SK-N-SH (cell line): ENCODE measurements around the gene HSPA14. TPM values are rescaled to one million over a fixed set of nuclear protein-coding genes. Genes with fewer than 3 reads are reported as not detected.

ENCODE experiments used
- CTCF ChIA-PET: fragments of 300-600, 350-600 bp; formaldehyde crosslinking; extraction: SDS; loops from one replicate; lab custom pipeline; 2021; lab: Yijun Ruan, JAX
- POLR2A ChIA-PET: fragments of 350-600 bp; sonication (Branson Sonifier 250); formaldehyde crosslinking; extraction: SDS; loops from one replicate; lab custom pipeline; 2020; ENCODE audit warnings: antibody characterized with exemption, inconsistent platforms; lab: Yijun Ruan, JAX
- DNase-seq: peaks from one replicate; pipeline ENCODE4 v3.0.0; 2012
- H2AFZ ChIP-seq: fragments of 200-600 bp; sonication (generic); 2 replicates; pipeline ENCODE4 v1.8.1; 2016; ENCODE audit warnings: antibody characterized with exemption, mild to moderate bottlenecking, low read depth
- H3F3A ChIP-seq: fragments of 200-600 bp; sonication (generic); replicated peaks from 2 replicates; pipeline ENCODE3; 2016; ENCODE audit warnings: antibody characterized with exemption, mild to moderate bottlenecking; ENCODE audit not compliant: insufficient read depth
- H3K27ac ChIP-seq, 2 experiments: fragments of 200-500 bp in 1 of 2; fragments of 200-600 bp in 1 of 2; sonication (Bioruptor generic) in 1 of 2; sonication (generic), shearing (Covaris generic) in 1 of 2; 2 replicates each; pipeline versions ENCODE4 v1.5.1 to v1.6.1; 2014 to 2016; ENCODE audit warnings: low read depth in 2 of 2, inconsistent platforms in 1 of 2, low read length in 1 of 2, mild to moderate bottlenecking in 1 of 2, mixed read lengths in 1 of 2
- H3K27me3 ChIP-seq: fragments of 200-600 bp; sonication (generic), shearing (Covaris generic); 2 replicates; pipeline ENCODE4 v1.6.1; 2016; ENCODE audit warnings: mixed run types; ENCODE audit not compliant: insufficient read depth
- H3K36me3 ChIP-seq, 2 experiments: fragments of 200-500 bp in 1 of 2; fragments of 200-600 bp in 1 of 2; sonication (Bioruptor generic) in 1 of 2; sonication (generic) in 1 of 2; replicated peaks in 1 of 2; 2 replicates each; pipeline versions ENCODE3 to v1.5.1; 2014 to 2016; ENCODE audit warnings: low read length in 1 of 2, mild to moderate bottlenecking in 1 of 2; ENCODE audit not compliant: insufficient read depth in 2 of 2, control insufficient read depth in 1 of 2
- H3K4me1 ChIP-seq, 2 experiments: fragments of 200-500 bp in 1 of 2; fragments of 200-600 bp in 1 of 2; sonication (Bioruptor generic) in 1 of 2; sonication (generic), shearing (Covaris generic) in 1 of 2; 2 replicates each; pipeline versions ENCODE4 v1.5.1 to v1.6.1; 2014 to 2016; ENCODE audit warnings: low read depth in 1 of 2, low read length in 1 of 2, mixed run types in 1 of 2; ENCODE audit not compliant: insufficient read depth in 2 of 2, control insufficient read depth in 1 of 2
- H3K4me2 ChIP-seq: fragments of 200-600 bp; sonication (generic), shearing (Covaris generic); 2 replicates; pipeline ENCODE4 v1.6.1; 2017; ENCODE audit warnings: mixed run types
- H3K4me3 ChIP-seq, 2 experiments: fragments of 200-500 bp in 1 of 2; fragments of 200-600 bp in 1 of 2; sonication (Bioruptor generic) in 1 of 2; sonication (generic), shearing (Covaris generic) in 1 of 2; 2 replicates each; pipeline versions ENCODE4 v1.5.1 to v1.8.1; 2014 to 2016; ENCODE audit warnings: low read depth in 2 of 2, inconsistent platforms in 1 of 2, low read length in 1 of 2, mild to moderate bottlenecking in 1 of 2, mixed read lengths in 1 of 2, moderate library complexity in 1 of 2
- H3K79me2 ChIP-seq: fragments of 200-600 bp; sonication (generic); 2 replicates; pipeline ENCODE4 v1.8.1; 2017; ENCODE audit warnings: mild to moderate bottlenecking; ENCODE audit not compliant: insufficient read depth
- H3K9ac ChIP-seq: fragments of 200-600 bp; sonication (generic); 2 replicates; pipeline ENCODE4 v1.6.1; 2017; ENCODE audit warnings: mixed run types
- H3K9me2 ChIP-seq: fragments of 200-600 bp; sonication (generic); 2 replicates; pipeline ENCODE4 v1.6.1; 2017; ENCODE audit warnings: mixed run types
- H3K9me3 ChIP-seq: fragments of 200-600 bp; sonication (generic); 2 replicates; pipeline ENCODE4 v1.6.1; 2017; ENCODE audit warnings: mixed run types, mild to moderate bottlenecking, moderate library complexity
- H4K20me1 ChIP-seq: fragments of 200-600 bp; sonication (generic); 2 replicates; pipeline ENCODE4 v1.6.1; 2017; ENCODE audit warnings: mild to moderate bottlenecking, mixed run types; ENCODE audit not compliant: insufficient read depth
- CHD2 ChIP-seq: fragments of 150-350 bp; IDR thresholded peaks from 2 replicates; pipeline ENCODE4 v1.6.1; 2018; ENCODE audit warnings: low read length; ENCODE audit not compliant: partially characterized antibody
- FOXM1 ChIP-seq: IDR thresholded peaks from 2 replicates; pipeline ENCODE4 v1.4.0; 2012; ENCODE audit warnings: low read depth, mild to moderate bottlenecking
- JUND ChIP-seq: IDR thresholded peaks from 2 replicates; pipeline ENCODE4 v1.4.0; 2012
- NRF1 ChIP-seq: IDR thresholded peaks from 2 replicates; pipeline ENCODE4 v1.6.1; 2012; ENCODE audit warnings: low read depth, mild to moderate bottlenecking, low read length
- POLR2AphosphoS5 ChIP-seq: IDR thresholded peaks from 2 replicates; pipeline ENCODE4 v1.6.1; 2012; ENCODE audit warnings: low read depth, low read length
- RCOR1 ChIP-seq: fragments of 150-350 bp; IDR thresholded peaks from 2 replicates; pipeline ENCODE4 v1.6.1; 2017; ENCODE audit warnings: antibody characterized with exemption, low read length
- RXRA ChIP-seq: IDR thresholded peaks from 2 replicates; pipeline ENCODE4 v1.4.0; 2012; ENCODE audit warnings: low read depth, mild to moderate bottlenecking, borderline replicate concordance
- SIN3A ChIP-seq: IDR thresholded peaks from 2 replicates; pipeline ENCODE4 v1.6.1; 2012; ENCODE audit warnings: low read depth, mild to moderate bottlenecking, low read length, moderate library complexity, borderline replicate concordance
- YY1 ChIP-seq: IDR thresholded peaks from 2 replicates; pipeline ENCODE4 v1.4.0; 2012; ENCODE audit warnings: low read depth, mild to moderate bottlenecking
- WGBS: methylation state at CpG from one replicate; pipeline ENCODE4 v1.1.6; 2017; ENCODE audit warnings: low lambda C conversion rate; 5-methylcytosine and 5-hydroxymethylcytosine counted together
- polyA plus RNA-seq, 3 experiments: library from polyadenylated mRNA; depleted of rRNA; stranded (reverse); fragments of >200 nt; gene quantifications; 2 replicates each; pipeline ENCODE4 v1.2.3, GENCODE V29; 2012
- TF ChIP-seq, protein P1 (sequence below): IDR thresholded peaks from 2 replicates; pipeline ENCODE4 v1.4.0; 2012; ENCODE audit warnings: low read depth, borderline replicate concordance

HSPA14 gene
- polyA plus RNA-seq, 1 of the 3 experiments (the other 2 are of a cell fraction) = 8.8 TPM

DNA sequence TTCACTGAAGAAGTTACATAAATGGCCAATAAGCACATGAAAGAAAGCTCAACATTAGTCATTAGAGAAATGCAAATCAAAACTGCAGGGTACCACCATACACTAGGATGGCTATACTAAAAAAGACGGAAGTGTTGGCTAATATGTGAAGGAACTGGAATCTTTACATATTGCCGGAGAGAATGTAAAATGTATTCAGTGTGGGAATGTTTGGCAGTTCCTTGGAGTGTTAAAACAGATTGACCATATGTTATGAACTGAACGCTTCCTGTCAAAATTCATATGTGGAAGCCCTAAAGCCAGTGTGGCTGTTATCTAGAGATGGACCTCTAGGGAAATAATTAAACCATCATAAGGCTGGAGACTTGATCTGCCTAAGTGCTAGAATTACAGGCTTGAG, 73.7 kb downstream of the HSPA14 start:
- Histone ChIP-seq H3K79me2 (peaks cover 19% of the 10 kb centered on the region; the same call in 1 of the 2 replicates), H3K27me3 (no peaks in the 10 kb centered on the region), H3K9me3 (peaks cover 5% of the 10 kb centered on the region; the same call in 1 of the 2 replicates), H3K9ac (no peak overlapping the region), H3K27ac (no peak overlapping the region), H3K4me2 (no peak overlapping the region), H3K4me3 (no peak overlapping the region), H3F3A (peaks cover 14% of the 10 kb centered on the region), H3K36me3 (peaks cover 68 to 94% of the 10 kb centered on the region in 2 experiments), H3K9me2 (no peaks in the 10 kb centered on the region; the same call in 1 of the 2 replicates), H3K4me1 (no peaks in the 10 kb centered on the region), H2AFZ (no peak overlapping the region), H4K20me1 (no peaks in the 10 kb centered on the region)
- CTCF ChIA-PET = interaction anchor here (1.4 to 1.6 kb wide), 2 partner anchors 9 to 17 kb away, joined by 3 read pairs; no protein-coding TSS in a partner anchor
- no peak for TF ChIP-seq RXRA
- TF ChIP-seq RCOR1 = no peak
- TF ChIP-seq JUND = no peak
- TF ChIP-seq YY1 = no peak
- TF ChIP-seq SIN3A = no peak
- no peak for DNase-seq
- POLR2A ChIA-PET = no interaction called here
- WGBS = 93% methylated on average over 3 of the region's 3 CpGs

DNA sequence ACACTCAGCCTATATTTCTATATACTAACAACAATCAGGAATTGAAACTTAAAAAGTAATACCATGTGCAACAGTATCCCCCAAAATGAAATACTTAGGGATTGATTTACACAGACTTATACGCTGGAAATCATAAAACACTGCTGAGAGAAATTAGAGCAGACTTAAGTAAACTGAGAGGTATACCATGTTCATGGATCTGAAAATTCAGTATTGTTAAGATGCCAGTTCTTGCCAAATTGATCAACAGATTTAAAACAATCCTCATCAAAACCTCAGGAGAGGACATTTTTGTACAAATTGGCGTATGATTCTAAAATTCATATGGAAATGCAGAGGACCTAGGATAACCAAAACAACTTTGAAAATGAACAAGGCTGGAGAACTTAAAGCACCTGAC, 78.5 kb downstream of the HSPA14 start:
- peaks cover 13% of the 10 kb centered on the region; the same call in 1 of the 2 replicates for H3K79me2 ChIP-seq
- H3K27ac ChIP-seq = no peak overlapping the region
- DNase-seq = no peak
- H3K9ac ChIP-seq = no peak overlapping the region
- peaks cover 66 to 82% of the 10 kb centered on the region in 2 experiments for H3K36me3 ChIP-seq
- TF ChIP-seq POLR2AphosphoS5 (no peak), CHD2 (no peak)
- ChIA-PET POLR2A (no interaction called here), CTCF (no interaction called here)
- no peaks in the 10 kb centered on the region for H3K4me1 ChIP-seq
- H3K9me2 ChIP-seq = no peaks in the 10 kb centered on the region; the same call in 1 of the 2 replicates
- peaks cover 10% of the 10 kb centered on the region for H3F3A ChIP-seq
- no peak overlapping the region for H3K4me2 ChIP-seq
- H3K9me3 ChIP-seq = peaks cover 17% of the 10 kb centered on the region
- H4K20me1 ChIP-seq = no peaks in the 10 kb centered on the region
- no peak overlapping the region for H3K4me3 ChIP-seq
- H2AFZ ChIP-seq = no peak overlapping the region
- 93% methylated on average over 2 of the region's 2 CpGs for WGBS
- no peaks in the 10 kb centered on the region for H3K27me3 ChIP-seq

DNA sequence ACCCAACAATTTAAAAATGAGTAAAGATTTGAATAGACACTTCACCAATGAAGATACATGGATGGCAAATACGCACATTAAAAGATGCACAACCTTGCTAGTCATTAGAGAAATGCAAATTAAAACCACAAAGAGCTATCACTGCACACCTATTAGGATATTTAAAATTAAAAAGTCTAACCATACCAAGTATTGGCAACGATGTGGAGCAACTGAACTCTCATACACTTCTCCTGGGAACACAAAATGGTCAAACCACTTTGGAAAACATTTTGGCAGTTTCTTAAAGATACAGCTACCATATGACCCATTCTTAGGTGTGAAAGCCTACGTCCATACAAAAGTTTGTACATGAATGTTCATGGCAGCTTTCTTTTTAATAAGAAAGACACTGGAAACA, 79.7 kb downstream of the HSPA14 start:
- Histone ChIP-seq H3K4me2 (no peak overlapping the region), H3K4me1 (no peaks in the 10 kb centered on the region), H3K9ac (no peak overlapping the region), H2AFZ (no peak overlapping the region), H3K79me2 (peaks cover 12% of the 10 kb centered on the region; the same call in 1 of the 2 replicates), H3K9me3 (peaks cover 17% of the 10 kb centered on the region), H4K20me1 (no peaks in the 10 kb centered on the region), H3K36me3 (peaks cover 72 to 74% of the 10 kb centered on the region in 2 experiments), H3K27ac (no peak overlapping the region), H3F3A (peaks cover 8% of the 10 kb centered on the region), H3K4me3 (no peak overlapping the region), H3K27me3 (no peaks in the 10 kb centered on the region), H3K9me2 (no peaks in the 10 kb centered on the region; the same call in 1 of the 2 replicates)
- ChIA-PET CTCF (no interaction called here), POLR2A (no interaction called here)
- no peak for TF ChIP-seq NRF1
- TF ChIP-seq, protein P1, sequence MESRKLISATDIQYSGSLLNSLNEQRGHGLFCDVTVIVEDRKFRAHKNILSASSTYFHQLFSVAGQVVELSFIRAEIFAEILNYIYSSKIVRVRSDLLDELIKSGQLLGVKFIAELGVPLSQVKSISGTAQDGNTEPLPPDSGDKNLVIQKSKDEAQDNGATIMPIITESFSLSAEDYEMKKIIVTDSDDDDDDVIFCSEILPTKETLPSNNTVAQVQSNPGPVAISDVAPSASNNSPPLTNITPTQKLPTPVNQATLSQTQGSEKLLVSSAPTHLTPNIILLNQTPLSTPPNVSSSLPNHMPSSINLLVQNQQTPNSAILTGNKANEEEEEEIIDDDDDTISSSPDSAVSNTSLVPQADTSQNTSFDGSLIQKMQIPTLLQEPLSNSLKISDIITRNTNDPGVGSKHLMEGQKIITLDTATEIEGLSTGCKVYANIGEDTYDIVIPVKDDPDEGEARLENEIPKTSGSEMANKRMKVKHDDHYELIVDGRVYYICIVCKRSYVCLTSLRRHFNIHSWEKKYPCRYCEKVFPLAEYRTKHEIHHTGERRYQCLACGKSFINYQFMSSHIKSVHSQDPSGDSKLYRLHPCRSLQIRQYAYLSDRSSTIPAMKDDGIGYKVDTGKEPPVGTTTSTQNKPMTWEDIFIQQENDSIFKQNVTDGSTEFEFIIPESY = no peak
- no peak for TF ChIP-seq FOXM1
- no peak for DNase-seq
- 98% methylated on average over 3 of the region's 3 CpGs for WGBS
